GM12878 (cell line): Measurements from ENCODE around the gene CTRB1. TPM values are rescaled to one million over a fixed set of nuclear protein-coding genes. Genes with fewer than 3 reads are reported as not detected.

Source experiments
- ATAC-seq: fragments of 200-7000 bp; cut with Tn5 transposase; 3 replicates; pipeline ENCODE4 v1.9.1; 2020; ENCODE audit warnings: mild to moderate bottlenecking, moderate library complexity
- BruUV-seq: library from RNA; stranded (reverse); fragments of 400-500 nt; replicated peaks from 2 replicates; lab custom pipeline; 2021; lab: Mats Ljungman, UMichigan
- CTCF ChIA-PET: fragments of 300-600 bp; sonication (Branson Sonifier 250); formaldehyde crosslinking; extraction: SDS; loops from one replicate; lab custom pipeline; 2021; ENCODE audit warnings: inconsistent platforms; lab: Yijun Ruan, JAX
- POLR2A ChIA-PET: fragments of 350-600 bp; formaldehyde crosslinking; extraction: SDS; loops from one replicate; lab custom pipeline; 2021; ENCODE audit warnings: inconsistent platforms; lab: Charles Lee
- RAD21 ChIA-PET: fragments of 300-600 bp; sonication (Branson Sonifier 250); formaldehyde crosslinking; loops from one replicate; lab custom pipeline; 2023; ENCODE audit warnings: antibody characterized with exemption; ENCODE audit not compliant: unreplicated experiment; lab: Charles Lee
- SMC1A ChIA-PET: fragments of 300-600 bp; sonication (Branson Sonifier 250); formaldehyde crosslinking; loops from one replicate; lab custom pipeline; 2023; ENCODE audit not compliant: unreplicated experiment, uncharacterized antibody; lab: Charles Lee
- DNase-seq: peaks from one replicate; pipeline ENCODE4 v3.0.0-alpha.2; 2011; ENCODE audit warnings: low read depth, low spot score
- FAIRE-seq: peaks from 3 replicates; lab custom pipeline; 2011; peaks lifted over from hg19 to GRCh38; lab: Jason Lieb, UNC
- H2AFZ ChIP-seq: 2 replicates; pipeline ENCODE4 v1.6.0; 2011; ENCODE audit warnings: low read depth, low read length, control low read depth; ENCODE audit not compliant: control insufficient read depth
- H3K27ac ChIP-seq: 2 replicates; pipeline ENCODE4 v1.5.1; 2011; ENCODE audit warnings: control low read depth; ENCODE audit not compliant: control insufficient read depth, insufficient read depth
- H3K27me3 ChIP-seq, 2 experiments: replicated peaks in 1 of 2; 2 replicates each; pipeline versions ENCODE4 v1.6.0 to v1.6.1; 2011; ENCODE audit warnings: low read length in 1 of 2; ENCODE audit not compliant: control insufficient read depth in 2 of 2, insufficient read depth in 2 of 2
- H3K36me3 ChIP-seq, 2 experiments: 2 replicates each; pipeline ENCODE4 v1.5.1; 2011; ENCODE audit warnings: low read length in 1 of 2; ENCODE audit not compliant: control insufficient read depth in 2 of 2, insufficient read depth in 2 of 2
- H3K4me1 ChIP-seq: 2 replicates; pipeline ENCODE4 v1.6.1; 2011; ENCODE audit warnings: mild to moderate bottlenecking, low read length, moderate library complexity, mixed read lengths; ENCODE audit not compliant: control insufficient read depth, insufficient read depth
- H3K4me2 ChIP-seq: 2 replicates; pipeline ENCODE4 v1.6.0; 2011; ENCODE audit warnings: control low read depth; ENCODE audit not compliant: control insufficient read depth, insufficient read depth
- H3K4me3 ChIP-seq: fragments of 200-600 bp; sonication (generic); 2 replicates; pipeline ENCODE4 v1.5.1; 2016
- H3K79me2 ChIP-seq: 2 replicates; pipeline ENCODE4 v1.6.0; 2011; ENCODE audit warnings: low read length; ENCODE audit not compliant: control insufficient read depth, insufficient read depth
- H3K9ac ChIP-seq: 2 replicates; pipeline ENCODE4 v1.8.0; 2011; ENCODE audit warnings: low read length, control low read depth, mixed read lengths; ENCODE audit not compliant: control insufficient read depth, insufficient read depth
- H3K9me3 ChIP-seq: replicated peaks from 3 replicates; pipeline ENCODE4 v1.5.1; 2011; ENCODE audit warnings: mild to moderate bottlenecking, low read length; ENCODE audit not compliant: control insufficient read depth, insufficient read depth
- H4K20me1 ChIP-seq: 2 replicates; pipeline ENCODE4 v1.6.0; 2011; ENCODE audit not compliant: control insufficient read depth, insufficient read depth
- CBFB ChIP-seq: IDR thresholded peaks from 2 replicates; pipeline ENCODE4 v1.6.1; 2016; ENCODE audit warnings: antibody characterized with exemption, low read depth
- LARP7 ChIP-seq: fragments of 450-650 bp; IDR thresholded peaks from 2 replicates; pipeline ENCODE4 v1.6.1; 2017; ENCODE audit warnings: mild to moderate bottlenecking
- PAX5 ChIP-seq: IDR thresholded peaks from 2 replicates; pipeline ENCODE4 v1.6.1; 2011; ENCODE audit warnings: low read depth, low read length, borderline replicate concordance
- WGBS: methylation state at CpG from one replicate; pipeline ENCODE4 v1.1.6; 2016; ENCODE audit warnings: low lambda C conversion rate; ENCODE audit not compliant: insufficient replicate concordance, insufficient coverage; ENCODE audit errors: missing lambda C conversion rate; 5-methylcytosine and 5-hydroxymethylcytosine counted together
- in situ Hi-C: fragments of 300-500 bp; cut with MboI; formaldehyde crosslinking; loops from 9 replicates; pipeline ENCODE4 v1.14.3; 2018; ENCODE audit warnings: mixed read lengths
- intact Hi-C: fragments of 100-400 bp; cut with micrococcal nuclease; formaldehyde crosslinking; loops from one replicate; pipeline ENCODE4 v1.14.2; 2022; ENCODE audit not compliant: unreplicated experiment
- polyA plus RNA-seq, 11 experiments: library from polyadenylated mRNA; depleted of rRNA in 4 of 11; unstranded in 6 of 11; stranded (reverse) in 5 of 11; fragments of >200 nt; fragmentation: Nextera tagmentation in 4 of 11; fragmentation: Illumina TruSeq in 1 of 11; extraction: Ambion mirVana in 4 of 11; extraction: Trizol in 1 of 11; gene quantifications; 1 replicate in 1 of 11; 2 replicates in 10 of 11; pipeline versions ENCODE4 v1.2.1 to v1.2.3, GENCODE V29; 2011 to 2016; ENCODE audit warnings: inconsistent platforms in 2 of 11, missing spikeins in 2 of 11, low read depth in 1 of 11
- total RNA-seq, 4 experiments: library from RNA; depleted of rRNA in 3 of 4; stranded (reverse); fragments of >200 nt in 3 of 4; fragmentation: Illumina TruSeq in 1 of 4; extraction: Trizol in 1 of 4; gene quantifications; 2 replicates each; pipeline versions ENCODE4 v1.2.1 to v1.2.3, GENCODE V29; 2013 to 2021
- TF ChIP-seq, protein P1 (sequence below): IDR thresholded peaks from 2 replicates; pipeline ENCODE4 v1.6.1; 2012; ENCODE audit warnings: mild to moderate bottlenecking, low read depth, low read length

The CTRB1 gene
- total and polyA plus RNA-seq, 10 of the 15 experiments (the other 5 are each of a cell fraction or from before 2014, with no cell fraction given), result 0.28 to 4.4 TPM; not detected in 8

DNA sequence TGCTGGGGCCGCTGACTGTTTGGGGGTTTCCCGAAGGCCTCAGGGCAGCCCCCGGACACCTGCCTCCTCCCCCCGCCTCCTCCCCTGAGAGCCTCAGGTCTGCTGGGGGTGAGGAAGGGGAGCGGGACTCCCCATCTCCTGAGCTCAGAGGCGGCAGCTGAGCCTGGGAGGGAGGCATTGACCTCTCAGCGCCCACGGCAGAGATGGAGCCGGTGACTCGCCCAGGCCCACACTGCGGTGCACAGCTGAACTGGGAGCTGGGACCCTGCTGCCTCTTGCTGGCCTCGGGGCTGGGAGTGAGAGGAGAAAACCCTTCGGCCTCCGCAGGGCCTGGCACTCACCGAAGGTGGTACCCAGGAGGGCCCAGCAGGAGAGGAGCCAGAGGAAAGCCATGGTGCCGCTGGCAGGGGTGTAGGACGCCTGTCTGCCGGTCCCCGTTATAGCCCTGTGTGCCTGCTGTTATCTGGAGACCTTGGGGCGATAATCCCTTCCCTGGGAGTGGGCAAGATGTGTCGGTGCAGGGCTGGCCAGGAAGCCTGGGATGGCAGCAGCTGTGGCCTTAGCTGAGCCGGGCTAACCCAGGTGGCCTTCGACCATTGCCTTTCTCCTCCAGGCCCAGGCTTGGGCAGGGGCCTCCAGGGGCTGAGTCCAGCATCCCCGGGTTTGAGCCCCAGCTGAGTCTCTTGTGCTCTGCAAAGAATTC is 11.9 kb upstream of the CTRB1 start, which contains the start of gene CTRB2 (continued):
- TF ChIP-seq, protein P1, sequence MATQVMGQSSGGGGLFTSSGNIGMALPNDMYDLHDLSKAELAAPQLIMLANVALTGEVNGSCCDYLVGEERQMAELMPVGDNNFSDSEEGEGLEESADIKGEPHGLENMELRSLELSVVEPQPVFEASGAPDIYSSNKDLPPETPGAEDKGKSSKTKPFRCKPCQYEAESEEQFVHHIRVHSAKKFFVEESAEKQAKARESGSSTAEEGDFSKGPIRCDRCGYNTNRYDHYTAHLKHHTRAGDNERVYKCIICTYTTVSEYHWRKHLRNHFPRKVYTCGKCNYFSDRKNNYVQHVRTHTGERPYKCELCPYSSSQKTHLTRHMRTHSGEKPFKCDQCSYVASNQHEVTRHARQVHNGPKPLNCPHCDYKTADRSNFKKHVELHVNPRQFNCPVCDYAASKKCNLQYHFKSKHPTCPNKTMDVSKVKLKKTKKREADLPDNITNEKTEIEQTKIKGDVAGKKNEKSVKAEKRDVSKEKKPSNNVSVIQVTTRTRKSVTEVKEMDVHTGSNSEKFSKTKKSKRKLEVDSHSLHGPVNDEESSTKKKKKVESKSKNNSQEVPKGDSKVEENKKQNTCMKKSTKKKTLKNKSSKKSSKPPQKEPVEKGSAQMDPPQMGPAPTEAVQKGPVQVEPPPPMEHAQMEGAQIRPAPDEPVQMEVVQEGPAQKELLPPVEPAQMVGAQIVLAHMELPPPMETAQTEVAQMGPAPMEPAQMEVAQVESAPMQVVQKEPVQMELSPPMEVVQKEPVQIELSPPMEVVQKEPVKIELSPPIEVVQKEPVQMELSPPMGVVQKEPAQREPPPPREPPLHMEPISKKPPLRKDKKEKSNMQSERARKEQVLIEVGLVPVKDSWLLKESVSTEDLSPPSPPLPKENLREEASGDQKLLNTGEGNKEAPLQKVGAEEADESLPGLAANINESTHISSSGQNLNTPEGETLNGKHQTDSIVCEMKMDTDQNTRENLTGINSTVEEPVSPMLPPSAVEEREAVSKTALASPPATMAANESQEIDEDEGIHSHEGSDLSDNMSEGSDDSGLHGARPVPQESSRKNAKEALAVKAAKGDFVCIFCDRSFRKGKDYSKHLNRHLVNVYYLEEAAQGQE, result no peak

DNA sequence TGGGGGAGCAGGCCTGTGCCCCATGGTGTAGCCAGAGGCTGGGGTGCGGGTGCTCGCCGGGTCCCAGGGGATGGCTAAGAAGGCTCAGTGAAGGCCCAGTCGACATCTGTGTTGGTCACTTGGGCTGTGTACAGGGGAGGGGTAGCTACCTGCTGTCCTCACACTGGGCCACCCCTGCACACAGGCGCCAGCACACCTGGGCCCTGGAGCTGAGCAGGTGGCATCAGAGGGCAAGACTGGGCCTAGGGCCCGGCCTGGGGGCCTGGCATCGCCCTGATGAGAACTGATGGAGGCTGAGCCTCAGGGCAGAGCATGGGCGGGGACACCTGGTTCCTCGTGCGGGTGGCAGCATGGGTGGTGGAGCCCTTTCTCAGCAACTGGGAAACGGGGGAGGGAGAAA is 11.0 kb upstream of the CTRB1 start:
- Histone ChIP-seq H3K9me3 (no peaks in the 10 kb centered on the region), H3K4me2 (no peak overlapping the region), H2AFZ (no peak overlapping the region), H3K36me3 (no peaks in the 10 kb centered on the region), H3K4me3 (no peak overlapping the region), H3K27me3 (no peaks in the 10 kb centered on the region), H4K20me1 (no peaks in the 10 kb centered on the region), H3K27ac (no peak overlapping the region), H3K79me2 (no peaks in the 10 kb centered on the region), H3K4me1 (peaks cover 5% of the 10 kb centered on the region), H3K9ac (no peak overlapping the region)
- intact Hi-C loops, result no loop called here
- no peak for TF ChIP-seq PAX5
- no peak for TF ChIP-seq LARP7
- no peak for TF ChIP-seq CBFB
- DNase-seq (no peak), ATAC-seq (no peak), FAIRE-seq (no peak)
- no TSS peak for BruUV-seq
- CTCF ChIA-PET, result interaction anchor here (0.6 kb wide), 1 partner anchor 405 kb away, joined by 3 read pairs; no protein-coding TSS in a partner anchor
- in situ Hi-C loops, result no loop called here
- SMC1A ChIA-PET, result no interaction called here
- RAD21 ChIA-PET, result no interaction called here
- 74% methylated on average over 11 of the region's 11 CpGs for WGBS
- POLR2A ChIA-PET, result interaction anchor here (0.7 kb wide), 1 partner anchor 133 kb away, joined by 3 read pairs; no protein-coding TSS in a partner anchor
